ENCODE data around the gene UGGT2.

DNA sequence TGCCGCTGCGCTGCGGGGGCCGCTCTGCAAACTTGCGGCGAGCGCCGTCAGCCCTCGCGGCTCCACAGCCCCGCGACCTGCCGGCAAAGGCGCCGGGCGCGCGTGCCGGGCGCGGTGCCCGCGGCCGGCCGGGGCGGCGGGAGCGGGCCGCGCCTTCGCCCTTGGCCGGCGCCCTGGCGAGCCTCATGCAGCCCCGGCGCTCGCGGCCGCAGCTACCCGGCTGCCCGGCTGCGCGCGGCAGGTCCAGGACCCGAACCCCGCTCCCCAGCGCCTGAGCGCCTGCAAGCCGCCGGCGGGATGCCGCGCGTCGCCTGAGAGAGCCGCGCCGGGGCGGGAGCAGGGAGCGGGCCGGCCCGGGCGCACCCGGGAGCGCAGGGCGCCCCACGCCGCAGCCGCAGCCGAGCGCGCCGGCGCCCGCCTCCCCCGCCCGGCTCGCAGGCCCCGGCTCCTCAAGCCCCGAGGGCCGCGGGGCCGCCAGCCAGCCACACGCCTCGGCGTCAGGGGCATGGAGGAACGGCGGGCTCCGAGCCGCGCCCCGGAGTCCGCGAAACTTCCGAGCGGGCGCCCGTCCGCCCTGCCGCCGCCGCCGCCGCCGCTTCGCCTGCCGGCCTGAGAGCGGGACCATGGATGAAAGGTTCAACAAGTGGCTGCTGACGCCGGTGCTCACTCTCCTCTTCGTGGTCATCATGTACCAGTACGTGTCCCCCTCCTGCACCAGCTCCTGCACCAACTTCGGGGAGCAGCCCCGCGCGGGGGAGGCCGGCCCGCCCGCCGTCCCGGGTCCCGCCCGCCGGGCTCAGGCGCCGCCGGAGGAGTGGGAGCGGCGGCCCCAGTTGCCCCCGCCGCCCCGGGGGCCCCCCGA lies 37.3 kb upstream of the UGGT2 start:
- TF ChIP-seq CTCF (IDR thresholded peaks at IDR 0.05), result no peak
- TF ChIP-seq POLR2AphosphoS5 (IDR thresholded peaks at IDR 0.05), result no peak
- TF ChIP-seq POLR2A (IDR thresholded peaks at IDR 0.05), result no peak

Measured in breast epithelium (tissue), 3 donors.